T-cell (primary cell): ENCODE measurements around the gene GABBR2. TPM values are rescaled to one million over a fixed set of nuclear protein-coding genes. Genes with fewer than 3 reads are reported as not detected.

ENCODE experiments used
- ATAC-seq, 4 experiments: fragments of 200-7000 bp in 3 of 4; fragments of 150-1000 bp in 1 of 4; cut with Tn5 transposase; replicated peaks in 1 of 4; 1 replicate in 3 of 4; 2 replicates in 1 of 4; pipeline ENCODE4 v1.10.0; 2021; ENCODE audit warnings: moderate library complexity in 3 of 4, mild to moderate bottlenecking in 2 of 4, moderate number of reproducible peaks in 1 of 4
- CTCF ChIA-PET, 2 donors: fragments of 300-600 bp; sonication (Branson Sonifier 250); formaldehyde crosslinking; loops; one replicate each; lab custom pipeline; 2022; ENCODE audit warnings: antibody characterized with exemption in 2 of 2; lab: Charles Lee
- POLR2A ChIA-PET, 2 donors: fragments of 300-600 bp; sonication (Branson Sonifier 250); formaldehyde crosslinking; loops; one replicate each; lab custom pipeline; 2022; ENCODE audit warnings: antibody characterized with exemption in 2 of 2; lab: Charles Lee
- DNase-seq, 35 experiments: peaks; one replicate each; pipeline versions ENCODE4 v3.0.0 to v3.0.0-alpha.2; 2013 to 2023
- H3K27ac ChIP-seq: one replicate; pipeline ENCODE4 v1.5.1; 2013; ENCODE audit warnings: low read length
- H3K27me3 ChIP-seq, 2 experiments: replicated peaks in 1 of 2; 1 replicate in 1 of 2; 2 replicates in 1 of 2; pipeline versions ENCODE4 v1.6.1 to v1.7.0; 2013; ENCODE audit warnings: low read length in 1 of 2, mixed read lengths in 1 of 2; ENCODE audit not compliant: control insufficient read depth in 2 of 2, insufficient read depth in 2 of 2; ENCODE audit errors: extremely low read depth in 1 of 2
- H3K36me3 ChIP-seq, 2 donors: 1 replicate in 1 of 2; 2 replicates in 1 of 2; pipeline versions ENCODE4 v1.6.1 to v1.7.0; 2013; ENCODE audit warnings: low read length in 1 of 2; ENCODE audit not compliant: control insufficient read depth in 2 of 2, insufficient read depth in 1 of 2; ENCODE audit errors: extremely low read depth in 1 of 2
- H3K4me1 ChIP-seq, 2 experiments: 1 replicate in 1 of 2; 2 replicates in 1 of 2; pipeline versions ENCODE4 v1.6.1 to v1.7.0; 2013; ENCODE audit warnings: low read length in 2 of 2, mixed read lengths in 1 of 2; ENCODE audit not compliant: insufficient read depth in 2 of 2, control insufficient read depth in 1 of 2; ENCODE audit errors: extremely low read depth in 1 of 2
- H3K4me3 ChIP-seq, 2 donors: 1 replicate in 1 of 2; 2 replicates in 1 of 2; pipeline versions ENCODE4 v1.5.1 to v1.7.0; 2013; ENCODE audit warnings: mild to moderate bottlenecking in 2 of 2, low read length in 1 of 2, moderate library complexity in 1 of 2; ENCODE audit not compliant: control insufficient read depth in 1 of 2; ENCODE audit errors: extremely low read depth in 1 of 2
- H3K9me3 ChIP-seq: 2 replicates; pipeline ENCODE4 v1.7.0; 2013
- H3K27ac Mint-ChIP-seq, 2 donors: one replicate each; pipeline ENCODE4 v1.8.0; 2020 to 2021; ENCODE audit warnings: mild to moderate bottlenecking in 2 of 2, mixed read lengths in 2 of 2
- H3K27me3 Mint-ChIP-seq, 2 donors: one replicate each; pipeline ENCODE4 v1.8.0; 2021 to 2022; ENCODE audit warnings: mixed read lengths in 2 of 2
- H3K36me3 Mint-ChIP-seq: one replicate; pipeline ENCODE4 v1.8.0; 2021; ENCODE audit warnings: mixed read lengths
- H3K4me1 Mint-ChIP-seq, 3 donors: one replicate each; pipeline ENCODE4 v1.8.0; 2020 to 2022; ENCODE audit warnings: mixed read lengths in 3 of 3, mild to moderate bottlenecking in 1 of 3
- H3K4me3 Mint-ChIP-seq, 3 donors: one replicate each; pipeline ENCODE4 v1.8.0; 2020 to 2022; ENCODE audit warnings: mild to moderate bottlenecking in 3 of 3, mixed read lengths in 3 of 3, moderate library complexity in 3 of 3
- H3K9me3 Mint-ChIP-seq, 3 donors: one replicate each; pipeline ENCODE4 v1.8.0; 2020 to 2022; ENCODE audit warnings: mixed read lengths in 3 of 3
- WGBS: methylation state at CpG from one replicate; pipeline ENCODE4 v1.1.5; 2013; ENCODE audit warnings: missing lambda C conversion rate; ENCODE audit not compliant: insufficient coverage; 5-methylcytosine and 5-hydroxymethylcytosine counted together
- total RNA-seq, 35 experiments: library from RNA in 6 of 35; stranded (reverse) in 6 of 35; fragments of 120-200 nt in 1 of 35; gene quantifications; one replicate each; pipeline versions ENCODE4 v1.2.1 to v1.2.4 and lab custom pipeline; 2013 to 2026

GABBR2 gene
- total RNA-seq, 5 donors from 2014 or later (not counting 1 experiment from before 2014, with no cell fraction given) = 0.03 TPM; not detected in 4

DNA sequence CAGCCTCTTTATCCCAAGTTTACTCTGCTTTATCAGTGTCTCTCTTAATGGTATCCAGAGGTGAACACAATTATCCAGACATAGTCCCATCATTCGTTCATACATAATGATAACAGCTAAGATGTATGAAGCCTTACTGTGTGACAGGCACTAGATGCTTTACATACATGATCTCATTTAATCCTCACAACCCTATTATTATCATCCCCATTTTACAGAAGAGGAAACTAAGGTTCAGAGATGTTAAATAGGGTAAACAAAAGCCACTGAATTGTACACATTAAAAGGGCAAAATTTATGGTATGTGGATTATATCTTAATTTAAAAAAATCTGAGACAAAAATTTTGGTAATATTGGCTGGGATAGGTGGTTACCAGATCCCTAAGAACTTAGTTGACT, 329.2 kb downstream of the GABBR2 start:
- CTCF ChIA-PET = no interaction called here
- H3K36me3 ChIP-seq = no peaks in the 10 kb centered on the region
- Mint-ChIP-seq H3K4me1 (no peaks in the 10 kb centered on the region), H3K36me3 (no peaks in the 10 kb centered on the region), H3K27me3 (no peaks in the 10 kb centered on the region), H3K27ac (no peak overlapping the region), H3K4me3 (no peak overlapping the region), H3K9me3 (no peaks in the 10 kb centered on the region)
- H3K27ac ChIP-seq = no peak overlapping the region
- no peak overlapping the region for H3K4me3 ChIP-seq
- peaks cover 0 to 7% of the 10 kb centered on the region in 2 experiments for H3K27me3 ChIP-seq
- no CpG with 5 or more reads among the region's 1 CpG for WGBS
- H3K9me3 ChIP-seq = no peaks in the 10 kb centered on the region
- DNase-seq = no peak
- POLR2A ChIA-PET = no interaction called here
- no peak for ATAC-seq
- no peaks in the 10 kb centered on the region for H3K4me1 ChIP-seq

DNA sequence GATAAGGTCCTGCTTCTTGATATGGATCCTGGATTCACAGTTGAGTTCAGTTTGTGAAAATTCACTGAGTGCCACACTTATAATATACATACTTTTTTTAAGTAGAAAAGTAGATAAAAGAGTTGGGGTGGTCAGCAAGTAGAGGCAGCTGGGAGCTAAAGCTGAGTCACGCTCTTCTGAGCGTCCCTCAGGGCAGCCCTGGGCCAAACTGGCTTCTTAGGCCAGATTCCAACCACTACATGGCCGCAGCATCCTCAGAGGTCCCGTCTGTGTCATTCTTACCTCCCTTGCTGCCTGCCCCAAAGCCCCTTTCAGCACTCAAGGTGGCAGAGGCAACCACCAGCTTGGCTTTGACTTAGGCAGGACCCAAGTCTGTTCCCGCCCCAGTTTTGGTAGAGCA, 329.9 kb downstream of the GABBR2 start:
- Histone ChIP-seq H3K27me3 (peaks cover 0 to 7% of the 10 kb centered on the region in 2 experiments), H3K36me3 (no peaks in the 10 kb centered on the region), H3K9me3 (no peaks in the 10 kb centered on the region), H3K4me3 (no peak overlapping the region), H3K27ac (no peak overlapping the region), H3K4me1 (no peaks in the 10 kb centered on the region)
- no peak for ATAC-seq
- 92% methylated on average over 1 of the region's 5 CpGs for WGBS
- Mint-ChIP-seq H3K4me1 (no peaks in the 10 kb centered on the region), H3K27me3 (no peaks in the 10 kb centered on the region), H3K27ac (no peak overlapping the region), H3K9me3 (no peaks in the 10 kb centered on the region), H3K4me3 (no peak overlapping the region), H3K36me3 (no peaks in the 10 kb centered on the region)
- POLR2A ChIA-PET = no interaction called here
- CTCF ChIA-PET = no interaction called here
- DNase-seq = no peak

DNA sequence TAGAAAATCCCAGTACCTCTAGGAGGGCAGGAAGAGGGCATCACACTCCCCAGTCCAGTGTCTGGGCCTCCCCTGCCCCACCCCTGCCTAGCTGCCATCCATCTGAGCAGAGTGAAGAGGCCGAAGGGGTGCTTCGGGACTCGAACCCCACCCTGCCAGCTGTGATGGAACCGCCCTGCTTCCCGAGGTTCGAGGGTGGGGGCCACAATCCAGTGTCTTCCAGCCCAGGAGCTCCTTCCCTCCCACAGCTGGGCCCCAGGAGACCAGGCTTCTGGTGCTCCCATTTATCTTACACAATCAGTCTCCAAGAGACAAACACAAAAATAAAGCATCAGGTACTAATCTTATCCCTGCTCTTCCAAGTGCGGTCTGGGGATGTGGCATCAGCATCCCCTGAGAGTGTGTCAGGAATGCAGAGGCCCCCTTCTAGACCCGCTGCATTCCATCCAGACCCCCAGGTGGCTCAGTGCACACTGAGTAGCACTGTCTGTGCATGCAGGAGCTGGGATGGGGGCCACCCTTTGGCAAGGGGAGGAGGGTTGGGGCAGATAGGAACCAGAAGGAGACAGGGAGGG, 330.4 kb downstream of the GABBR2 start:
- POLR2A ChIA-PET = no interaction called here
- H3K9me3 ChIP-seq = no peaks in the 10 kb centered on the region
- Mint-ChIP-seq H3K36me3 (no peaks in the 10 kb centered on the region), H3K27me3 (no peaks in the 10 kb centered on the region), H3K4me3 (no peak overlapping the region), H3K27ac (no peak overlapping the region), H3K9me3 (no peaks in the 10 kb centered on the region), H3K4me1 (no peaks in the 10 kb centered on the region)
- WGBS = 90% methylated on average over 7 of the region's 8 CpGs
- no peak overlapping the region for H3K27ac ChIP-seq
- CTCF ChIA-PET = no interaction called here
- peaks cover 0 to 7% of the 10 kb centered on the region in 2 experiments for H3K27me3 ChIP-seq
- ATAC-seq = no peak
- no peak overlapping the region for H3K4me3 ChIP-seq
- no peak for DNase-seq
- no peaks in the 10 kb centered on the region for H3K4me1 ChIP-seq
- no peaks in the 10 kb centered on the region for H3K36me3 ChIP-seq

DNA sequence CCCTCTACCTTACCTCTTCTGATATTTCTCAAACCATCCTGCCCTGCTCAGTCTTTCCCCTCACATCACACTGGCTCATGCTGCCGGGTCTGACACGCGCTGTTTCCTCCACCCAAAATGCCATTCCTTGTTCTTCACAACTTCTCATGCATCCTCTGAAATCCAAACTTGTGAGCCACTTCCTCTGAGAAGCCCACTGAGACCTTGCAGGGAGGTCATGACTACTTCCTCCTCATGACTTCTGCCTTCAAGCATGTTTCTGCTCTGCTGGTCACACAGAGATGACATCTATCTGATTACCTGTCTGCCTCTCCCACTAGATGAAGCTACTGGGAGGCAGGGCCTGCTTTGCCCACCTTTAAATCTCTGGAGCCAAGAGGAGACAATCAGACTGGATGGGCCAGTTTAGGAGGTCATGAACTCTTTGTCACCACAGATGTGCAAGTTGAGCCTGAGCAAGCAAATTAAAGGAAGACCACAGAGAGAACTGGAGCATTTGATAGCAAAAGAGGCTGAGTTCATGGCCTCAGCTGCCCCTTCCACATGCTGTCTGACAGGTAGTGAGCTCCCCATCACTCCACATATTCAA, 333.5 kb downstream of the GABBR2 start:
- H3K4me3 ChIP-seq = no peak overlapping the region
- POLR2A ChIA-PET = no interaction called here
- CTCF ChIA-PET = no interaction called here
- peaks cover 0 to 8% of the 10 kb centered on the region in 2 experiments for H3K27me3 ChIP-seq
- Mint-ChIP-seq H3K27me3 (no peaks in the 10 kb centered on the region), H3K27ac (no peak overlapping the region), H3K36me3 (no peaks in the 10 kb centered on the region), H3K4me1 (no peaks in the 10 kb centered on the region), H3K4me3 (no peak overlapping the region), H3K9me3 (no peaks in the 10 kb centered on the region)
- ATAC-seq (no peak), DNase-seq (no peak)
- H3K9me3 ChIP-seq = no peaks in the 10 kb centered on the region
- no peaks in the 10 kb centered on the region for H3K4me1 ChIP-seq
- no peaks in the 10 kb centered on the region for H3K36me3 ChIP-seq
- WGBS = 100% methylated on average over 3 of the region's 3 CpGs
- H3K27ac ChIP-seq = no peak overlapping the region

DNA sequence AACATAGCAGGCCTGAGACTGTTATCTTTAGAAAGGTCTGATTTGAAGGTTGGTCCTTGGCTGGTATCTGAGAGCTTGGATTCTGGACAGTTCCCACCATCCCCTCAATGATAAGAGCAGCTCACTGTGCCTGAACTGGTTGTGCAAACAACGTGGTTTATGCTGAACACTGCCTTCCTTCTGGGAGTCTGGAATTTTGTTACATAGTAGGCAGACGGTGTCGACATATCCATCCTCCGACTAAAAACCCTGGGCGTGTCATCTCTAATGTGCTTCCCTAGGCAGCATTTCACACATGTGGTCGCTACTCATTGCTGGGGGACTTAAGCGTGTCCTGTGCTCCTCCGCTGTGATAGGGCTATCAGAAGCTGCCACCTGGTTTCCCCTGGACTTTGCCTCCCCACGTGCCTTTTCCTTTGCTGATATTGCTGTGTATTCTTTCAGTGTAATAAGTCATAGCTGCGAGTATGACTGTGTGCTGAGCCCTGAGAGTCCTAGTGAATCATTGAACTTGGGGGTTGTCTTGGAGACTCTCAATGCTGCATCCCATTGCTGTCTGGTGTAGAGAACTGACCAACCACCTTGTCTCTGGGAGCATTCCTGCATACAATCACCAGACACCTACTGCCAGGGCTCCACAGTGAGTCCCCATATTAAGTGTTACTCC, 334.2 kb downstream of the GABBR2 start:
- ATAC-seq (no peak), DNase-seq (no peak)
- Mint-ChIP-seq H3K9me3 (no peaks in the 10 kb centered on the region), H3K4me3 (no peak overlapping the region), H3K27ac (no peak overlapping the region), H3K36me3 (no peaks in the 10 kb centered on the region), H3K4me1 (no peaks in the 10 kb centered on the region), H3K27me3 (peaks cover 0 to 5% of the 10 kb centered on the region in 2 donors)
- ChIA-PET CTCF (no interaction called here), POLR2A (no interaction called here)
- Histone ChIP-seq H3K9me3 (no peaks in the 10 kb centered on the region), H3K27ac (no peak overlapping the region), H3K4me1 (no peaks in the 10 kb centered on the region), H3K4me3 (no peak overlapping the region), H3K36me3 (no peaks in the 10 kb centered on the region), H3K27me3 (peaks cover 0 to 8% of the 10 kb centered on the region in 2 experiments)
- WGBS = 77% methylated on average over 8 of the region's 10 CpGs

DNA sequence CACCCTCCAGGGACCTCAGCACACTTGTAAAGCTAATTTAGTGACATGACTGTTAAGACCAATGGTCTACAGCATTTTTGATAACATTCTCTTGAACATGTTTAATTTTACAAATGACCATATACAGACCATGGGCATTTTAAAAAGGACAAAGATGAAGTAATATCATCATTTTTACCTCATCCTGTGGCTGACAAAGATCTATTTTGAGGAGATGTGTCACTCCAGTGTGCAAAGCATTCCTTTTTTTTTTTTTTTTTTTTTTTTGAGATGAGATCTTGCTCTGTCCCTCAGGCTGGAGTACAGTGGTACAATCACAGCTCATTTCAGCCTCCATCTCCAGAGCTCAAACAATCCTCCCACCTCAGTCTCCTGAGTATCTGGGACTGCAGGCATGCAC, 335.1 kb downstream of the GABBR2 start:
- H3K36me3 ChIP-seq = no peaks in the 10 kb centered on the region
- H3K27me3 ChIP-seq = peaks cover 0 to 17% of the 10 kb centered on the region in 2 experiments
- POLR2A ChIA-PET = no interaction called here
- H3K9me3 ChIP-seq = no peaks in the 10 kb centered on the region
- H3K27ac ChIP-seq = no peak overlapping the region
- Mint-ChIP-seq H3K4me1 (no peaks in the 10 kb centered on the region), H3K36me3 (no peaks in the 10 kb centered on the region), H3K9me3 (no peaks in the 10 kb centered on the region), H3K4me3 (no peak overlapping the region), H3K27me3 (peaks cover 0 to 9% of the 10 kb centered on the region in 2 donors), H3K27ac (no peak overlapping the region)
- H3K4me3 ChIP-seq = no peak overlapping the region
- H3K4me1 ChIP-seq = no peaks in the 10 kb centered on the region
- DNase-seq (no peak), ATAC-seq (no peak)
- CTCF ChIA-PET = no interaction called here
